ENCODE measurements around the gene MED27.
A peak's percentile ranks its signal among the peaks of the same experiment; 100 is the strongest.

Gene MED27

GRCh38 chr9:132035679-132036078 lies 44.0 kb downstream of the MED27 start:
- ChIA-PET POLR2A (no interaction called here), CTCF (interaction anchor here (0.5 kb wide), 1 partner anchor 364 kb away, joined by 3 read pairs; no protein-coding TSS in a partner anchor)
- Histone ChIP-seq H3K4me1 (ENCODE audit: control insufficient read depth, insufficient read depth, low read length) (peaks cover 5% of the 10 kb centered on the region; the same call in 1 of the 2 replicates), H3K4me3 (ENCODE audit: low read depth, low read length) (no peak overlapping the region), H3K36me3 (ENCODE audit: control insufficient read depth in 2 of 2, insufficient read depth in 1 of 2, low read length in 2 of 2) (no peaks in the 10 kb centered on the region), H3K9me3 (ENCODE audit: control insufficient read depth, insufficient read depth, low read depth, low read length) (no peaks in the 10 kb centered on the region), H3K27ac (ENCODE audit: extremely low read depth, low read depth, low read length) (no peak overlapping the region)
- no peak for TF ChIP-seq WT1 (tag by site-specific recombination; IDR thresholded peaks at IDR 0.05)
- peak; percentile 78; the same call in 1 of the 2 replicates for TF ChIP-seq ZNF121 (tag by site-specific recombination; IDR thresholded peaks at IDR 0.05)

- peaks cover 7% of the 10 kb centered on the region; the same call in 1 of the 2 replicates for H3K4me1 ChIP-seq (ENCODE audit: control insufficient read depth, insufficient read depth, low read length)
- CTCF ChIA-PET = no interaction called here
- TF ChIP-seq ZNF202 (tag by site-specific recombination; IDR thresholded peaks at IDR 0.05; ENCODE audit: borderline replicate concordance) (no peak), ZBTB17 (tag by site-specific recombination; IDR thresholded peaks at IDR 0.05) (peak; percentile 45), ZNF830 (tag by site-specific recombination; IDR thresholded peaks at IDR 0.05; ENCODE audit: low read depth) (no peak)
- H3K36me3 ChIP-seq (ENCODE audit: control insufficient read depth in 2 of 2, insufficient read depth in 1 of 2, low read length in 2 of 2) = no peaks in the 10 kb centered on the region
- POLR2A ChIA-PET = no interaction called here
- H3K27ac ChIP-seq (ENCODE audit: extremely low read depth, low read depth, low read length) = no peak overlapping the region
- H3K9me3 ChIP-seq (ENCODE audit: control insufficient read depth, insufficient read depth, low read depth, low read length) = no peaks in the 10 kb centered on the region
- no peak overlapping the region for H3K4me3 ChIP-seq (ENCODE audit: low read depth, low read length)
These were observed 47.3 kb downstream of the MED27 start for GRCh38 chr9:132032238-132032950.

DNA sequence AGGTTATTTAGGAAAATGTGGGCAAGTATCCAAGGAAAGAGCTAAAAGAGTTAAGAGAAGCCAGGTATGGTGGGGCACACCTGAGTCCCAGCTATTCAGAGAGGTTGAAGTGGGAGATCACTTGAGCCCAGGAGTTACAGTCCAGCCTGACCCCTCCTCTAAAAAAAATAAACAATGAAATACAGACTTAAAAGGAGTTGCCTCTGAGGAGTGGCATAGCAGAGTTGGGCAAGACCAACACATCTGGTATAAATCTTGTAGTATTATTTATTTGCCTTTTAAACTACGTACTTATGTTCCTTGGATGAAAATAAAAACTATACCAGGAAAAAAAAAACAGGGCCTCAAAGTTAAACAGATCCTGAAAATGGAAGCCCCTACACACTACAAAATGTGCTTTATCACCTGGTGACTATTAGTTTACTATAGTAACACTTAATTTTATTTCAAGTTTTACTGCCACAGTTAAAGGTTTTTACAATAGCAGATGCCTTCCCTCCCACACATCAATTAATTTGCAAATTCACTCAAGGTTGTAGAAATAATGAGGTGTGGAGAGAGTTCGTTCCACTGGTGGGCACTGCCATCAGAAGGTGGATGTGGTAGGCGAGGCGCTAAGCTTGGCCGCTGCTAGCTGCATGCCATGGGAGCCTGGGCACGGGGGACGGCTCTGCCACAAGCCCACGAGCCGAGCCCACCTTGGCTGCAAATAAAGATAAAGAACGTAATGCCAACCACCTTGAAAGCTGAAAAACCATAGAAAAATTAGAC lies 48.0 kb downstream of the MED27 start:
- Histone ChIP-seq H3K36me3 (ENCODE audit: control insufficient read depth in 2 of 2, insufficient read depth in 1 of 2, low read length in 2 of 2) (no peaks in the 10 kb centered on the region), H3K9me3 (ENCODE audit: control insufficient read depth, insufficient read depth, low read depth, low read length) (no peaks in the 10 kb centered on the region), H3K4me1 (ENCODE audit: control insufficient read depth, insufficient read depth, low read length) (peaks cover 7% of the 10 kb centered on the region), H3K4me3 (ENCODE audit: low read depth, low read length) (no peak overlapping the region), H3K27ac (ENCODE audit: extremely low read depth, low read depth, low read length) (no peak overlapping the region)
- ChIA-PET CTCF (no interaction called here), POLR2A (no interaction called here)
- TF ChIP-seq ZNF2 (tag by site-specific recombination; IDR thresholded peaks at IDR 0.05) (no peak), GLIS2 (tag by site-specific recombination; IDR thresholded peaks at IDR 0.05) (no peak), ZNF221 (tag by site-specific recombination; IDR thresholded peaks at IDR 0.05; ENCODE audit: borderline replicate concordance) (no peak), ZNF624 (tag by site-specific recombination; IDR thresholded peaks at IDR 0.05) (no peak), ZNF768 (tag by site-specific recombination; IDR thresholded peaks at IDR 0.05) (no peak), EGR2 (tag by site-specific recombination; IDR thresholded peaks at IDR 0.05; ENCODE audit: low read depth) (0 out of 2 replicates have a peak, but pooled peaks have one; percentile 9), ZNF366 (tag by site-specific recombination; conservative IDR thresholded peaks at IDR 0.05) (no peak), KLF1 (tag by site-specific recombination; IDR thresholded peaks at IDR 0.05) (peak; percentile 77), ZXDB (tag by site-specific recombination; IDR thresholded peaks at IDR 0.05) (no peak), KLF17 (tag by site-specific recombination; IDR thresholded peaks at IDR 0.05) (0 out of 2 replicates have a peak, but pooled peaks have one; percentile 18), ZNF692 (tag by site-specific recombination; IDR thresholded peaks at IDR 0.05) (no peak)
- TF ChIP-seq, protein P1, sequence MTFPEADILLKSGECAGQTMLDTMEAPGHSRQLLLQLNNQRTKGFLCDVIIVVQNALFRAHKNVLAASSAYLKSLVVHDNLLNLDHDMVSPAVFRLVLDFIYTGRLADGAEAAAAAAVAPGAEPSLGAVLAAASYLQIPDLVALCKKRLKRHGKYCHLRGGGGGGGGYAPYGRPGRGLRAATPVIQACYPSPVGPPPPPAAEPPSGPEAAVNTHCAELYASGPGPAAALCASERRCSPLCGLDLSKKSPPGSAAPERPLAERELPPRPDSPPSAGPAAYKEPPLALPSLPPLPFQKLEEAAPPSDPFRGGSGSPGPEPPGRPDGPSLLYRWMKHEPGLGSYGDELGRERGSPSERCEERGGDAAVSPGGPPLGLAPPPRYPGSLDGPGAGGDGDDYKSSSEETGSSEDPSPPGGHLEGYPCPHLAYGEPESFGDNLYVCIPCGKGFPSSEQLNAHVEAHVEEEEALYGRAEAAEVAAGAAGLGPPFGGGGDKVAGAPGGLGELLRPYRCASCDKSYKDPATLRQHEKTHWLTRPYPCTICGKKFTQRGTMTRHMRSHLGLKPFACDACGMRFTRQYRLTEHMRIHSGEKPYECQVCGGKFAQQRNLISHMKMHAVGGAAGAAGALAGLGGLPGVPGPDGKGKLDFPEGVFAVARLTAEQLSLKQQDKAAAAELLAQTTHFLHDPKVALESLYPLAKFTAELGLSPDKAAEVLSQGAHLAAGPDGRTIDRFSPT (tag by site-specific recombination; IDR thresholded peaks at IDR 0.05) = no peak

All from HEK293 (cell line).